Caco-2 (cell line): Measurements from ENCODE around the gene CPB2. TPM values are rescaled to one million over a fixed set of nuclear protein-coding genes. Genes with fewer than 3 reads are reported as not detected.

Experiments
- BruUV-seq: library from RNA; stranded (reverse); fragments of 400-500 nt; replicated peaks from 2 replicates; lab custom pipeline; 2021; lab: Mats Ljungman, UMichigan
- CTCF ChIA-PET: fragments of 300-600 bp; sonication (Branson Sonifier 250); formaldehyde crosslinking; loops from one replicate; lab custom pipeline; 2022; ENCODE audit warnings: antibody characterized with exemption; lab: Charles Lee
- POLR2A ChIA-PET: fragments of 300-600 bp; sonication (Branson Sonifier 250); formaldehyde crosslinking; loops from one replicate; lab custom pipeline; 2022; ENCODE audit warnings: antibody characterized with exemption; lab: Charles Lee
- DNase-seq, 2 experiments: peaks; one replicate each; pipeline versions ENCODE4 v3.0.0 to v3.0.0-alpha.2; 2020 to 2022
- H3K27me3 ChIP-seq: replicated peaks from 2 replicates; pipeline ENCODE4 v1.6.0; 2011; ENCODE audit warnings: low read length; ENCODE audit not compliant: control insufficient read depth, insufficient read depth
- H3K36me3 ChIP-seq: 2 replicates; pipeline ENCODE4 v1.5.1; 2011; ENCODE audit warnings: low read length; ENCODE audit not compliant: control insufficient read depth, insufficient read depth
- H3K4me1 ChIP-seq: fragments of 250-450 bp; sonication (Bioruptor Pico); 2 replicates; pipeline ENCODE4 v1.5.1; 2020; ENCODE audit warnings: mild to moderate bottlenecking
- H3K4me3 ChIP-seq: 2 replicates; pipeline ENCODE4 v1.5.1; 2011; ENCODE audit warnings: low read depth, mild to moderate bottlenecking, control low read depth, low read length
- H3K9me3 ChIP-seq: fragments of 250-450 bp; sonication (Bioruptor Pico); 2 replicates; pipeline ENCODE4 v1.5.1; 2020; ENCODE audit warnings: mild to moderate bottlenecking, moderate library complexity
- H3K27ac Mint-ChIP-seq: one replicate; pipeline ENCODE4 v1.8.0; 2022; ENCODE audit warnings: mixed read lengths; ENCODE audit not compliant: unreplicated experiment
- H3K27me3 Mint-ChIP-seq: one replicate; pipeline ENCODE4 v1.8.0; 2022; ENCODE audit warnings: mixed read lengths; ENCODE audit not compliant: insufficient read depth, unreplicated experiment
- H3K36me3 Mint-ChIP-seq: one replicate; pipeline ENCODE4 v1.8.0; 2022; ENCODE audit warnings: mild to moderate bottlenecking, mixed read lengths; ENCODE audit not compliant: insufficient read depth, unreplicated experiment
- H3K4me1 Mint-ChIP-seq: one replicate; pipeline ENCODE4 v1.8.0; 2022; ENCODE audit warnings: low read depth, mixed read lengths; ENCODE audit not compliant: unreplicated experiment
- H3K4me3 Mint-ChIP-seq: one replicate; pipeline ENCODE4 v1.8.0; 2022; ENCODE audit warnings: mild to moderate bottlenecking, moderate library complexity, mixed read lengths; ENCODE audit not compliant: unreplicated experiment
- H3K9me3 Mint-ChIP-seq: one replicate; pipeline ENCODE4 v1.8.0; 2022; ENCODE audit warnings: mixed read lengths; ENCODE audit not compliant: unreplicated experiment
- CTCF ChIP-seq, 2 experiments: fragments of 200-600 bp in 1 of 2; IDR thresholded peaks; 1 replicate in 1 of 2; 2 replicates in 1 of 2; pipeline versions ENCODE4 v1.5.1 to v1.8.0; 2011 to 2022; ENCODE audit warnings: antibody characterized with exemption in 1 of 2, control low read depth in 1 of 2, inconsistent platforms in 1 of 2, low read depth in 1 of 2, low read length in 1 of 2, mild to moderate bottlenecking in 1 of 2, moderate library complexity in 1 of 2; ENCODE audit not compliant: insufficient read depth in 1 of 2, severe bottlenecking in 1 of 2, unreplicated experiment in 1 of 2
- intact Hi-C: fragments of 100-400 bp; cut with micrococcal nuclease; formaldehyde crosslinking; loops from one replicate; pipeline ENCODE4 v1.10.0; 2022; ENCODE audit not compliant: unreplicated experiment
- total RNA-seq: library from RNA; stranded (reverse); gene quantifications from 2 replicates; pipeline ENCODE4 v1.2.3, GENCODE V29; 2022

CPB2 gene
- total RNA-seq, 1 experiment from 2014 or later, result 0.18 TPM

- H3K4me3 Mint-ChIP-seq, result peak within 1 kb of the TSS; percentile 77
- Histone ChIP-seq H3K4me3 (peak within 1 kb of the TSS; percentile 88), H3K36me3 (no peaks in the 10 kb centered on the region), H3K9me3 (no peaks in the 10 kb centered on the region), H3K27me3 (no peaks in the 10 kb centered on the region), H3K4me1 (peaks cover 6% of the 10 kb centered on the region)
- H3K4me1 Mint-ChIP-seq, result peaks cover 8% of the 10 kb centered on the region
- H3K9me3 Mint-ChIP-seq, result no peaks in the 10 kb centered on the region
- TF ChIP-seq CTCF (IDR thresholded peaks at IDR 0.05; ENCODE audit: insufficient read depth in 1 of 2, low read depth in 1 of 2, low read length in 1 of 2, severe bottlenecking in 1 of 2, unreplicated experiment in 1 of 2), result peak; percentile 28 to 45
- peak within 1 kb of the TSS; percentile 91 for H3K27ac Mint-ChIP-seq
- intact Hi-C loops, result loop anchor here (1.0 kb wide), 2 partner anchors 74 to 83 kb away; no protein-coding TSS in a partner anchor
- ChIA-PET CTCF (interaction anchor here (0.6 to 1.8 kb wide), 5 partner anchors 33 to 175 kb away, joined by 3 to 6 read pairs (median 3); no protein-coding TSS in a partner anchor), POLR2A (no interaction called here)
- H3K27me3 Mint-ChIP-seq, result peaks cover 9% of the 10 kb centered on the region
- no peaks in the 10 kb centered on the region for H3K36me3 Mint-ChIP-seq
- no TSS peak for BruUV-seq
- peak; percentile 94 to 96 for DNase-seq
Observed at GRCh38 chr13:46052319-46053161, 52.3 kb downstream of the CPB2 start, which contains the start of gene ZC3H13. TSS of gene ZC3H13 (minus strand) at chr13:46052746. CDS start at chr13:46045507, 7,239 bp downstream.

DNA sequence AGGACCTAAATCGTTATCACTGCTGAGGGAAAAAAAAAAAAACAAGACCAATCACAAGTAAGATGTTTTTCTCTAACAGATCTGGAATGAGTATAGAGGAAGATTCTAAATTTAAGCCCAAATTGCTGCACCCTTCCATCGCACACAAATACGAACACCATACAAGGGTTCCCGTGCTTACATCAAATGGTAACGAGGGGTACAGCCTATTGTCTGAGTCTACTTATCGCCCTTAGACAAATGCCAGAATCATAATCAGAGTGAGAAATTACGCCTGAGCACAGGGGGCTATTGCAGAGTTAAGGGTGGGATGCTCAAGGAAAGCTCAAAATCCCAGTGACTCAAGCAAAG is 52.9 kb downstream of the CPB2 start:
- no peaks in the 10 kb centered on the region for H3K36me3 ChIP-seq
- POLR2A ChIA-PET, result no interaction called here
- Mint-ChIP-seq H3K36me3 (no peaks in the 10 kb centered on the region), H3K4me1 (peaks cover 7% of the 10 kb centered on the region), H3K9me3 (no peaks in the 10 kb centered on the region), H3K27me3 (peaks cover 9% of the 10 kb centered on the region), H3K27ac (peak overlapping the region; percentile 91), H3K4me3 (peak overlapping the region; percentile 77)
- TF ChIP-seq CTCF (IDR thresholded peaks at IDR 0.05; ENCODE audit: insufficient read depth in 1 of 2, low read depth in 1 of 2, low read length in 1 of 2, severe bottlenecking in 1 of 2, unreplicated experiment in 1 of 2), result no peak
- H3K4me1 ChIP-seq, result peaks cover 6% of the 10 kb centered on the region
- no peak for DNase-seq
- no TSS peak for BruUV-seq
- intact Hi-C loops, result loop anchor here (1.0 kb wide), 2 partner anchors 74 to 83 kb away; no protein-coding TSS in a partner anchor
- H3K9me3 ChIP-seq, result no peaks in the 10 kb centered on the region
- CTCF ChIA-PET, result interaction anchor here (0.6 to 0.9 kb wide), 4 partner anchors 33 to 174 kb away, joined by 3 to 6 read pairs (median 3); no protein-coding TSS in a partner anchor
- peak overlapping the region; percentile 88 for H3K4me3 ChIP-seq
- no peaks in the 10 kb centered on the region for H3K27me3 ChIP-seq

GRCh38 chr13:46050771-46051170 is 54.1 kb downstream of the CPB2 start:
- H3K4me1 ChIP-seq, result peaks cover 6% of the 10 kb centered on the region
- intact Hi-C loops, result no loop called here
- no peaks in the 10 kb centered on the region for H3K36me3 ChIP-seq
- Mint-ChIP-seq H3K4me3 (no peak overlapping the region), H3K9me3 (no peaks in the 10 kb centered on the region), H3K27me3 (peaks cover 2% of the 10 kb centered on the region), H3K4me1 (no peaks in the 10 kb centered on the region), H3K27ac (no peak overlapping the region), H3K36me3 (no peaks in the 10 kb centered on the region)
- no peak for TF ChIP-seq CTCF (IDR thresholded peaks at IDR 0.05; ENCODE audit: insufficient read depth in 1 of 2, low read depth in 1 of 2, low read length in 1 of 2, severe bottlenecking in 1 of 2, unreplicated experiment in 1 of 2)
- CTCF ChIA-PET, result no interaction called here
- POLR2A ChIA-PET, result no interaction called here
- H3K27me3 ChIP-seq, result no peaks in the 10 kb centered on the region
- BruUV-seq, result no TSS peak
- no peak for DNase-seq
- H3K4me3 ChIP-seq, result no peak overlapping the region
- H3K9me3 ChIP-seq, result no peaks in the 10 kb centered on the region
